NB4 (cell line): Measurements from ENCODE around the gene RIMBP3C.
"Not testable (repeated sequence)": the region's sequence is repeated elsewhere in the genome, so short reads cannot be mapped to it uniquely, and the experiment has no call there.

Experiments used
- CTCF ChIP-seq: IDR thresholded peaks from one replicate; pipeline ENCODE4 v1.5.1; 2012; ENCODE audit warnings: low read depth, low read length
- MAX ChIP-seq: IDR thresholded peaks from 2 replicates; pipeline ENCODE4 v1.6.1; 2011; ENCODE audit warnings: low read depth, low read length
- MYC ChIP-seq: IDR thresholded peaks from 2 replicates; pipeline ENCODE4 v1.6.1; 2011; ENCODE audit warnings: low read depth, low read length
- POLR2A ChIP-seq: IDR thresholded peaks from 2 replicates; pipeline ENCODE4 v1.6.1; 2011; ENCODE audit warnings: mild to moderate bottlenecking; ENCODE audit not compliant: insufficient read length; ENCODE audit errors: extremely low read depth

DNA sequence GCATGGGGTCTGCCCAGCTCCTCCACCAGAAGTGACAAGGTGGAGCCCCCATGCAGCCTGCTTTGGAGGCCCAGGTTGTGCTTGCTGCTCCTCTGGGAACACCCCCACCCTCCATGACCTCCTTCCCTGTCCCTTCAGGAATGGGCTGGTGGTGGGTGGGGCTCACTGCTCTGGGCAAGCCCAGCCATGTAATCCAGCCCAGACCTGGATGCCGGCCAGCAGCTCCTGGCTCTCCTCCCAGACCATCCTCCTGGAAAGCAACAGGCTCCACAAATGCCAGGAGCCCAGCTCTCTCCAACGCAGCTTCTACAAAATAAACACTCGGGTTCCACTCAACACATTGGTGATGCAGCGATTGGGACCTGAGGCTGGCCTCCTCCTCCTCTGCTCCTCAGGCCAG lies 53.3 kb downstream of the RIMBP3C start:
- TF ChIP-seq MYC, MAX, CTCF, POLR2A: not testable (repeated sequence)
